Activated naive CD4-positive, alpha-beta T cell treated with anti-CD3 and anti-CD28 coated beads for 36 hours (primary cell): ENCODE data around the gene OR2A25. TPM values are rescaled to one million over a fixed set of nuclear protein-coding genes. Genes with fewer than 3 reads are reported as not detected.
"Not testable (repeated sequence)": the region's sequence is repeated elsewhere in the genome, so short reads cannot be mapped to it uniquely, and the experiment has no call there.

ENCODE experiments used
- CTCF ChIA-PET: fragments of 350-600 bp; sonication (Branson Sonifier 250); formaldehyde crosslinking; loops from one replicate; lab custom pipeline; 2021; ENCODE audit warnings: antibody characterized with exemption; lab: Charles Lee
- DNase-seq: peaks from one replicate; pipeline ENCODE4 v3.0.0-alpha.2; 2020
- H3K27ac Mint-ChIP-seq: one replicate; pipeline ENCODE4 v1.8.0; 2021; ENCODE audit warnings: mild to moderate bottlenecking, mixed read lengths
- H3K27me3 Mint-ChIP-seq: one replicate; pipeline ENCODE4 v1.8.0; 2021; ENCODE audit warnings: low read depth, mixed read lengths
- H3K36me3 Mint-ChIP-seq: one replicate; pipeline ENCODE4 v1.8.0; 2021; ENCODE audit warnings: low read depth, mixed read lengths
- H3K4me1 Mint-ChIP-seq: one replicate; pipeline ENCODE4 v1.8.0; 2021; ENCODE audit warnings: low read depth, mixed read lengths
- H3K4me3 Mint-ChIP-seq: one replicate; pipeline ENCODE4 v1.8.0; 2021; ENCODE audit warnings: mild to moderate bottlenecking, moderate library complexity, mixed read lengths
- H3K9me3 Mint-ChIP-seq: one replicate; pipeline ENCODE4 v1.8.0; 2021; ENCODE audit warnings: mixed read lengths
- intact Hi-C: fragments of 100-400 bp; cut with micrococcal nuclease; formaldehyde crosslinking; loops from one replicate; pipeline ENCODE4 v1.15.1; 2023
- total RNA-seq, 2 experiments: library from RNA; stranded (reverse); gene quantifications; one replicate each; pipeline ENCODE4 v1.2.3, GENCODE V29; 2021

Gene OR2A25
- total RNA-seq, 2 experiments from 2014 or later, result not detected

GRCh38 chr7:144035385-144035784, 34.2 kb upstream of the OR2A25 start:
- Mint-ChIP-seq H3K27me3 (peaks cover 15% of the 10 kb centered on the region), H3K9me3 (no peaks in the 10 kb centered on the region), H3K4me3 (no peak overlapping the region), H3K4me1 (no peaks in the 10 kb centered on the region), H3K27ac (no peak overlapping the region), H3K36me3 (no peaks in the 10 kb centered on the region)
- intact Hi-C loops, result no loop called here
- CTCF ChIA-PET, result no interaction called here
- DNase-seq, result no peak

- H3K4me1 Mint-ChIP-seq, result no peaks in the 10 kb centered on the region
- CTCF ChIA-PET, result no interaction called here
- peaks cover 15% of the 10 kb centered on the region for H3K27me3 Mint-ChIP-seq
- no peak for DNase-seq
- H3K4me3 Mint-ChIP-seq, result no peak overlapping the region
- no peaks in the 10 kb centered on the region for H3K9me3 Mint-ChIP-seq
- no peak overlapping the region for H3K27ac Mint-ChIP-seq
- intact Hi-C loops, result no loop called here
- H3K36me3 Mint-ChIP-seq, result no peaks in the 10 kb centered on the region
Measured at GRCh38 chr7:144036302-144036885, 33.2 kb upstream of the OR2A25 start.

- Mint-ChIP-seq H3K27ac (no peak overlapping the region), H3K4me1 (no peaks in the 10 kb centered on the region), H3K27me3 (peaks cover 15% of the 10 kb centered on the region), H3K9me3 (no peaks in the 10 kb centered on the region), H3K4me3 (no peak overlapping the region), H3K36me3 (no peaks in the 10 kb centered on the region)
- CTCF ChIA-PET, result interaction anchor here (1.4 kb wide), 1 partner anchor 25 kb away, joined by 5 read pairs; no protein-coding TSS in a partner anchor
- intact Hi-C loops, result no loop called here
- no peak for DNase-seq
Measured at GRCh38 chr7:144037414-144038035, 32.1 kb upstream of the OR2A25 start.

GRCh38 chr7:144038887-144039286, 30.7 kb upstream of the OR2A25 start:
- intact Hi-C loops, result no loop called here
- no peak for DNase-seq
- CTCF ChIA-PET, result interaction anchor here (0.5 to 1.4 kb wide), 3 partner anchors 24 to 38 kb away, joined by 3 to 5 read pairs (median 3); no protein-coding TSS in a partner anchor
- no peaks in the 10 kb centered on the region for H3K9me3 Mint-ChIP-seq
- no peak overlapping the region for H3K4me3 Mint-ChIP-seq
- H3K4me1 Mint-ChIP-seq, result no peaks in the 10 kb centered on the region
- H3K27me3 Mint-ChIP-seq, result peaks cover 12% of the 10 kb centered on the region
- no peak overlapping the region for H3K27ac Mint-ChIP-seq
- H3K36me3 Mint-ChIP-seq, result no peaks in the 10 kb centered on the region

- H3K9me3 Mint-ChIP-seq, result no peaks in the 10 kb centered on the region
- no peak within 1 kb of the TSS for H3K4me3 Mint-ChIP-seq
- H3K4me1 Mint-ChIP-seq, result no peaks in the 10 kb centered on the region
- peaks cover 7% of the 10 kb centered on the region for H3K27me3 Mint-ChIP-seq
- CTCF ChIA-PET, result no interaction called here
- no peaks in the 10 kb centered on the region for H3K36me3 Mint-ChIP-seq
- no peak within 1 kb of the TSS for H3K27ac Mint-ChIP-seq
- DNase-seq, result no peak
- intact Hi-C loops, result no loop called here
Measured at GRCh38 chr7:144048648-144049047, 21.0 kb upstream of the OR2A25 start, which contains the start of gene OR2A5. OR2A5 (plus strand) TSS chr7:144048948; CDS start chr7:144050402, 1,454 bp downstream.

GRCh38 chr7:144049491-144049890, 20.1 kb upstream of the OR2A25 start:
- Mint-ChIP-seq H3K27ac (no peak overlapping the region), H3K27me3 (peaks cover 7% of the 10 kb centered on the region), H3K9me3 (no peaks in the 10 kb centered on the region), H3K36me3 (no peaks in the 10 kb centered on the region), H3K4me3 (no peak overlapping the region), H3K4me1 (no peaks in the 10 kb centered on the region)
- intact Hi-C loops, result no loop called here
- CTCF ChIA-PET, result interaction anchor here (0.6 kb wide), 1 partner anchor 14 kb away, joined by 3 read pairs; no protein-coding TSS in a partner anchor
- DNase-seq, result no peak

- Mint-ChIP-seq H3K27me3 (peaks cover 3% of the 10 kb centered on the region), H3K9me3 (no peaks in the 10 kb centered on the region), H3K4me3 (no peak overlapping the region), H3K4me1 (no peaks in the 10 kb centered on the region), H3K36me3 (no peaks in the 10 kb centered on the region), H3K27ac (no peak overlapping the region)
- no peak for DNase-seq
- intact Hi-C loops, result no loop called here
- CTCF ChIA-PET, result no interaction called here
Measured at GRCh38 chr7:144050093-144050492, 19.5 kb upstream of the OR2A25 start.

GRCh38 chr7:144050884-144051283, 18.7 kb upstream of the OR2A25 start:
- DNase-seq, H3K9me3 Mint-ChIP-seq, H3K27ac Mint-ChIP-seq, H3K27me3 Mint-ChIP-seq, H3K4me1 Mint-ChIP-seq, H3K36me3 Mint-ChIP-seq, intact Hi-C loops, H3K4me3 Mint-ChIP-seq, CTCF ChIA-PET: not testable (repeated sequence)

- Mint-ChIP-seq H3K27ac (no peak overlapping the region), H3K36me3 (no peaks in the 10 kb centered on the region), H3K4me3 (no peak overlapping the region), H3K27me3 (peaks cover 17% of the 10 kb centered on the region), H3K9me3 (peaks cover 2% of the 10 kb centered on the region), H3K4me1 (no peaks in the 10 kb centered on the region)
- intact Hi-C loops, result no loop called here
- no peak for DNase-seq
- CTCF ChIA-PET, result no interaction called here
Measured at GRCh38 chr7:144057954-144058353, 11.7 kb upstream of the OR2A25 start.

- H3K4me3 Mint-ChIP-seq, result no peak overlapping the region
- no peaks in the 10 kb centered on the region for H3K4me1 Mint-ChIP-seq
- H3K9me3 Mint-ChIP-seq, result peaks cover 2% of the 10 kb centered on the region
- DNase-seq, result no peak
- intact Hi-C loops, result no loop called here
- H3K27me3 Mint-ChIP-seq, result peaks cover 28% of the 10 kb centered on the region
- no peak overlapping the region for H3K27ac Mint-ChIP-seq
- no peaks in the 10 kb centered on the region for H3K36me3 Mint-ChIP-seq
- CTCF ChIA-PET, result interaction anchor here (0.7 to 1.9 kb wide), 5 partner anchors 14 to 31 kb away, joined by 3 to 5 read pairs (median 4); no protein-coding TSS in a partner anchor
Measured at GRCh38 chr7:144063710-144064109, 5.9 kb upstream of the OR2A25 start.

- CTCF ChIA-PET, result interaction anchor here (1.0 to 1.4 kb wide), 2 partner anchors 56 to 58 kb away, joined by 3 read pairs; no protein-coding TSS in a partner anchor
- no peak overlapping the region for H3K4me3 Mint-ChIP-seq
- no peaks in the 10 kb centered on the region for H3K36me3 Mint-ChIP-seq
- H3K27ac Mint-ChIP-seq, result no peak overlapping the region
- intact Hi-C loops, result no loop called here
- peaks cover 12% of the 10 kb centered on the region for H3K27me3 Mint-ChIP-seq
- no peaks in the 10 kb centered on the region for H3K4me1 Mint-ChIP-seq
- H3K9me3 Mint-ChIP-seq, result no peaks in the 10 kb centered on the region
- no peak for DNase-seq
Measured at GRCh38 chr7:144069953-144070352, 342 bp downstream of the OR2A25 start.

GRCh38 chr7:144074374-144074773, 4.8 kb downstream of the OR2A25 start:
- Mint-ChIP-seq H3K9me3 (no peaks in the 10 kb centered on the region), H3K4me1 (no peaks in the 10 kb centered on the region), H3K27ac (no peak overlapping the region), H3K27me3 (peaks cover 2% of the 10 kb centered on the region), H3K4me3 (no peak overlapping the region), H3K36me3 (no peaks in the 10 kb centered on the region)
- intact Hi-C loops, result no loop called here
- no peak for DNase-seq
- CTCF ChIA-PET, result no interaction called here

- H3K27me3 Mint-ChIP-seq, result peaks cover 12% of the 10 kb centered on the region
- H3K4me1 Mint-ChIP-seq, result no peaks in the 10 kb centered on the region
- no peak for DNase-seq
- H3K4me3 Mint-ChIP-seq, result no peak within 1 kb of the TSS
- H3K27ac Mint-ChIP-seq, result no peak within 1 kb of the TSS
- H3K36me3 Mint-ChIP-seq, result no peaks in the 10 kb centered on the region
- CTCF ChIA-PET, result interaction anchor here (1.1 kb wide), 1 partner anchor 42 kb away, joined by 3 read pairs; no protein-coding TSS in a partner anchor
- no peaks in the 10 kb centered on the region for H3K9me3 Mint-ChIP-seq
- intact Hi-C loops, result no loop called here
Measured at GRCh38 chr7:144085978-144086377, 16.4 kb downstream of the OR2A25 start, which contains the start of gene OR2A12. OR2A12 (plus strand) TSS chr7:144086278; CDS start chr7:144095108, 8,830 bp downstream.
